IMR-90 (cell line): ENCODE results near the gene PTPRK. TPM values are rescaled to one million over a fixed set of nuclear protein-coding genes. Genes with fewer than 3 reads are reported as not detected.

Source experiments
- ATAC-seq: fragments of 200-7000 bp; cut with Tn5 transposase; 2 replicates; pipeline ENCODE4 v1.9.1; 2020; ENCODE audit warnings: low read depth, mild to moderate bottlenecking, moderate library complexity
- BruUV-seq: library from RNA; stranded (reverse); fragments of 400-500 nt; replicated peaks from 2 replicates; lab custom pipeline; 2021; lab: Mats Ljungman, UMichigan
- CTCF ChIA-PET: fragments of 300-600 bp; formaldehyde crosslinking; extraction: SDS; loops from one replicate; lab custom pipeline; 2021; ENCODE audit warnings: antibody characterized with exemption; lab: Yijun Ruan, JAX
- POLR2A ChIA-PET: fragments of 300-600 bp; sonication (Branson Sonifier 250); formaldehyde crosslinking; loops from one replicate; lab custom pipeline; 2022; ENCODE audit warnings: antibody characterized with exemption; ENCODE audit not compliant: unreplicated experiment; lab: Charles Lee
- DNase-seq: peaks from one replicate; pipeline ENCODE4 v3.0.0; 2013
- H2AFZ ChIP-seq: replicated peaks from 2 replicates; pipeline ENCODE3; 2013; ENCODE audit warnings: low read length, mild to moderate bottlenecking; ENCODE audit not compliant: poor library complexity
- H2AK5ac ChIP-seq: 2 replicates; pipeline ENCODE4 v1.6.1; 2013; ENCODE audit warnings: low read depth, low read length, inconsistent platforms
- H2AK9ac ChIP-seq: replicated peaks from 2 replicates; pipeline ENCODE3; 2013; ENCODE audit warnings: mild to moderate bottlenecking, low read depth, low read length, moderate library complexity; ENCODE audit not compliant: poor library complexity
- H2BK120ac ChIP-seq: 2 replicates; pipeline ENCODE4 v1.6.1; 2013; ENCODE audit warnings: low read depth, low read length, inconsistent platforms
- H2BK15ac ChIP-seq: 3 replicates; pipeline ENCODE4 v1.6.1; 2013; ENCODE audit warnings: low read depth, low read length, inconsistent platforms
- H2BK20ac ChIP-seq: 2 replicates; pipeline ENCODE4 v1.6.1; 2013; ENCODE audit warnings: low read depth, mild to moderate bottlenecking, inconsistent platforms, low read length, moderate library complexity
- H2BK5ac ChIP-seq: 2 replicates; pipeline ENCODE4 v1.6.1; 2013; ENCODE audit warnings: mild to moderate bottlenecking, low read depth, low read length, inconsistent platforms; ENCODE audit not compliant: poor library complexity, severe bottlenecking
- H3K14ac ChIP-seq: replicated peaks from 2 replicates; pipeline ENCODE4 v1.6.1; 2013; ENCODE audit warnings: low read depth, low read length, inconsistent platforms
- H3K18ac ChIP-seq: 2 replicates; pipeline ENCODE4 v1.6.1; 2013; ENCODE audit warnings: low read depth, low read length, control low read depth
- H3K23ac ChIP-seq: 2 replicates; pipeline ENCODE4 v1.6.1; 2013; ENCODE audit warnings: low read depth, low read length, inconsistent platforms
- H3K27ac ChIP-seq: 2 replicates; pipeline ENCODE4 v1.5.1; 2013; ENCODE audit warnings: mild to moderate bottlenecking, control low read depth, low read length; ENCODE audit not compliant: insufficient read depth
- H3K27me3 ChIP-seq: 2 replicates; pipeline ENCODE4 v1.6.1; 2013; ENCODE audit warnings: low read length; ENCODE audit not compliant: control insufficient read depth, insufficient read depth
- H3K36me3 ChIP-seq: 2 replicates; pipeline ENCODE4 v1.6.1; 2013; ENCODE audit warnings: low read length, mixed read lengths; ENCODE audit not compliant: control insufficient read depth, insufficient read depth
- H3K4ac ChIP-seq: 2 replicates; pipeline ENCODE4 v1.6.1; 2013; ENCODE audit warnings: low read depth, low read length, inconsistent platforms
- H3K4me1 ChIP-seq: 2 replicates; pipeline ENCODE4 v1.6.1; 2013; ENCODE audit warnings: low read length, mixed read lengths; ENCODE audit not compliant: control insufficient read depth, insufficient read depth
- H3K4me2 ChIP-seq: 2 replicates; pipeline ENCODE4 v1.6.1; 2013; ENCODE audit warnings: low read depth, mild to moderate bottlenecking, control low read depth, low read length, moderate library complexity
- H3K4me3 ChIP-seq: 2 replicates; pipeline ENCODE4 v1.5.1; 2013; ENCODE audit warnings: low read depth, mild to moderate bottlenecking, control low read depth, low read length, moderate library complexity; ENCODE audit not compliant: insufficient read depth
- H3K56ac ChIP-seq: 2 replicates; pipeline ENCODE4 v1.6.1; 2013; ENCODE audit warnings: low read length, inconsistent platforms; ENCODE audit not compliant: insufficient read depth; ENCODE audit errors: extremely low read depth
- H3K79me1 ChIP-seq, 2 experiments: 2 replicates each; pipeline ENCODE4 v1.6.1; 2013; ENCODE audit warnings: low read length in 2 of 2, inconsistent platforms in 1 of 2, low read depth in 1 of 2
- H3K9ac ChIP-seq: 2 replicates; pipeline ENCODE4 v1.6.1; 2013; ENCODE audit warnings: low read depth, low read length, control low read depth
- H3K9me1 ChIP-seq: 2 replicates; pipeline ENCODE4 v1.6.1; 2013; ENCODE audit warnings: low read length, inconsistent platforms; ENCODE audit not compliant: insufficient read depth
- H3K9me3 ChIP-seq: 2 replicates; pipeline ENCODE4 v1.6.1; 2013; ENCODE audit warnings: low read length; ENCODE audit not compliant: control insufficient read depth, insufficient read depth
- H4K20me1 ChIP-seq: 2 replicates; pipeline ENCODE4 v1.6.1; 2013; ENCODE audit warnings: low read length, inconsistent platforms; ENCODE audit not compliant: insufficient read depth
- H4K5ac ChIP-seq: 2 replicates; pipeline ENCODE4 v1.6.1; 2013; ENCODE audit warnings: mild to moderate bottlenecking, low read depth, low read length, control low read depth
- H4K8ac ChIP-seq, 2 experiments: 2 replicates each; pipeline ENCODE4 v1.6.1; 2013; ENCODE audit warnings: low read depth in 2 of 2, low read length in 2 of 2, control low read depth in 1 of 2, inconsistent platforms in 1 of 2
- H4K91ac ChIP-seq: 2 replicates; pipeline ENCODE4 v1.6.1; 2013; ENCODE audit warnings: low read depth, low read length, inconsistent platforms; ENCODE audit not compliant: insufficient read depth
- ELK1 ChIP-seq: fragments of 150-350 bp; IDR thresholded peaks from 2 replicates; pipeline ENCODE4 v1.6.1; 2016; ENCODE audit warnings: low read depth, mild to moderate bottlenecking, low read length, moderate library complexity, borderline replicate concordance
- SMC3 ChIP-seq: fragments of 150-350 bp; IDR thresholded peaks from 2 replicates; pipeline ENCODE4 v1.6.1; 2016; ENCODE audit warnings: low read depth, mild to moderate bottlenecking, antibody characterized with exemption, low read length, moderate library complexity
- WGBS, 2 experiments: methylation state at CpG; one replicate each; pipeline versions ENCODE4 v1.1.5 to v1.1.7; 2013; ENCODE audit warnings: missing lambda C conversion rate in 2 of 2; ENCODE audit not compliant: insufficient read length in 1 of 2; ENCODE audit errors: extremely low coverage in 2 of 2; 5-methylcytosine and 5-hydroxymethylcytosine counted together
- dilution Hi-C: fragments of 300-500 bp; cut with HindIII; formaldehyde crosslinking; loops from one replicate; pipeline ENCODE4 v1.14.3; 2018; ENCODE audit warnings: low sequenced_read_pairs; ENCODE audit not compliant: unreplicated experiment
- in situ Hi-C: fragments of 300-500 bp; cut with MboI; formaldehyde crosslinking; loops from 3 replicates; pipeline ENCODE4 v1.14.3; 2019; ENCODE audit warnings: low sequenced_read_pairs, inconsistent platforms, mixed read lengths
- intact Hi-C: fragments of 100-400 bp; cut with micrococcal nuclease; formaldehyde crosslinking; loops from 2 replicates; pipeline ENCODE4 v1.10.0; 2022
- polyA plus RNA-seq, 3 experiments: library from polyadenylated mRNA; depleted of rRNA; stranded (reverse); fragments of >200 nt; gene quantifications; 2 replicates each; pipeline ENCODE4 v1.2.3, GENCODE V29; 2012; ENCODE audit warnings: low replicate concordance in 1 of 3
- total RNA-seq: library from RNA; depleted of rRNA; stranded (reverse); fragments of >200 nt; gene quantifications from 2 replicates; pipeline ENCODE4 v1.2.3, GENCODE V29; 2012

PTPRK gene
- total and polyA plus RNA-seq, 2 of the 4 experiments (the other 2 are of a cell fraction) = 18.0 to 80.8 TPM

GRCh38 chr6:128280066-128280465 lies 240.3 kb downstream of the PTPRK start:
- Histone ChIP-seq H3K4me1 (peaks cover 5% of the 10 kb centered on the region; the same call in 1 of the 2 replicates), H3K27ac (no peak overlapping the region), H2AK5ac (no peak overlapping the region), H3K23ac (no peak overlapping the region), H4K20me1 (peaks cover 7% of the 10 kb centered on the region; the same call in 1 of the 2 replicates), H2BK15ac (no peak overlapping the region), H2BK20ac (no peak overlapping the region), H3K9me1 (peaks cover 6% of the 10 kb centered on the region; the same call in 1 of the 2 replicates), H2AFZ (no peak overlapping the region), H2BK5ac (no peak overlapping the region), H3K4ac (no peak overlapping the region), H3K56ac (no peak overlapping the region), H2AK9ac (no peak overlapping the region), H3K79me1 (peaks cover 5 to 38% of the 10 kb centered on the region in 2 experiments), H3K14ac (no peak overlapping the region), H4K91ac (no peak overlapping the region), H3K27me3 (no peaks in the 10 kb centered on the region), H3K9ac (no peak overlapping the region), H4K8ac (no peak overlapping the region), H3K9me3 (no peaks in the 10 kb centered on the region), H3K4me3 (no peak overlapping the region), H4K5ac (no peak overlapping the region), H3K18ac (no peak overlapping the region), H3K4me2 (no peak overlapping the region), H2BK120ac (no peak overlapping the region), H3K36me3 (no peaks in the 10 kb centered on the region)
- ChIA-PET POLR2A (no interaction called here), CTCF (interaction anchor here (1.3 kb wide), 1 partner anchor 28 kb away, joined by 3 read pairs; no protein-coding TSS in a partner anchor)
- no TSS peak for BruUV-seq
- in situ Hi-C loops = no loop called here
- WGBS, 2 experiments = no CpG with 5 or more reads among the region's 1 CpG
- DNase-seq = no peak
- dilution Hi-C loops = no loop called here
- intact Hi-C loops = no loop called here
- no peak for ATAC-seq
- TF ChIP-seq SMC3 (no peak), ELK1 (no peak)
